GM18507 (cell line): ENCODE data around the gene PINK1.
A peak's percentile ranks its signal among the peaks of the same experiment; 100 is the strongest.

Source experiments
- DNase-seq: peaks from one replicate; pipeline ENCODE4 v3.0.0; 2011; ENCODE audit warnings: low read depth; ENCODE audit not compliant: insufficient read length; ENCODE audit errors: extremely low spot score
- FAIRE-seq: peaks from 2 replicates; lab custom pipeline; 2011; peaks lifted over from hg19 to GRCh38; lab: Jason Lieb, UNC

Gene PINK1

DNA sequence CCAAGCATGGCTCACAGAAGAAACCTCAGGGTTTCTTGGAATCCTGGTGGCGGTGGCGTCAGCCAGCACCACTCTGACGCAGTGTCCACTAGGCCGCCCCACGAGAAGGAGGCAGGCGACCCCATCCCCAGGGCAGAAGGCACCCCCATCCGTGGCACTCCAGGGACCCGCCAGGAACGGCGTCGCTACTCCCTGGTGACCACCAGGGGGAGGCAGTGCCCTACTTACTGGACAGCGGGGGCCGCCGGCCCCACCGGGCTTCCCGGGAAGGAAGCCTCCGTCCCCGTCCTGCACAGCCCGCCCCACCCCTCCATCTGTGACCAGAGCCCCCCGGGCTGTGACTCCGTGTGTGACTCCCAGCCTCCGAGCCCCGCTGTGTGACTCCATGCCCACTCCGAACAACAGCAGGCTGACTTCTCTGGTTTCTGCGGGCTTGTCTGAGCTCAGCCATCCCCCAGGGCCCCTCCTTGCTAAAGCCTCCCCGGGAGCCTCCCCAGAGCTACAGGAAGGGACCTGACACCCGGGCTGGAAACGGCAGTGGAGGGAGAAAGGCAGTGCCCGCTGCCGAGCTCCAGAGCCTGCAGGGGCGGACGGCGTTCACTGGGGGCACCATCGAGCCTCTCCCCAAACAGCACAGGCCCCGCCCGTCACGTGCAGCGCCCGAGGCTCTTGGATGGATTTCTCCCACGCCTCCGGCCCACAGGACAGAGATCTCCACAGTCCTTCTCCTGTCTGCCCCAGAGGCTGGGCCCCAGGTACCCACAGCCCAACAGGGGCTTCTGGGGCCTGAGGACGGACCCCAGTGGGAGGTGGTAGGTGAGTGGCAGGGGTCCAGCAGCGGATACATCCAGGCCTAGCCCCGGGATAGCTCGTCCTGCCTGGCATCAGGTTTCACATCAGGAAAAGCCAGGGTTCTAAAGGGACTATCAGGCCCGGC is 63.4 kb downstream of the PINK1 start:
- FAIRE-seq (peak; percentile 71), DNase-seq (peak; percentile 84)

DNA sequence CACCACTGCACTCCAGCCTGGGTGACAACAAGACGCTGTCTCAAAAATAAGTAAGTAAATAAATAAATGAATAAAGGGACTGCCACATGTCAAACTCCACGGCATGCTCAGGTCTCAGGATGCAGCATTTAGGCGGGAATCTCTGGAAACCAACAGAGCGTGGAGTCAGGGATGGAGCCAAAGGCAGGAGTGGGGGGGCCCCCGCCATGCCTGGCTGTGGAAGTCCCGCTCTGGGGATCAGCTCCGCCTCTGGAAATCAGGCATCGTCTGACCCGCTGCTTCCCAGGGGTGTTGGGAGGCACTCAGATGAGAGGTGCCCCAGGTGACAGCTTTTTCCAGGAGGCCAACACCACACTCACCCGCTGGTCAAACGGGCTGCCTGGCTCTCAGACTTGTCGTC is 64.3 kb downstream of the PINK1 start:
- DNase-seq = no peak
- FAIRE-seq = no peak

DNA sequence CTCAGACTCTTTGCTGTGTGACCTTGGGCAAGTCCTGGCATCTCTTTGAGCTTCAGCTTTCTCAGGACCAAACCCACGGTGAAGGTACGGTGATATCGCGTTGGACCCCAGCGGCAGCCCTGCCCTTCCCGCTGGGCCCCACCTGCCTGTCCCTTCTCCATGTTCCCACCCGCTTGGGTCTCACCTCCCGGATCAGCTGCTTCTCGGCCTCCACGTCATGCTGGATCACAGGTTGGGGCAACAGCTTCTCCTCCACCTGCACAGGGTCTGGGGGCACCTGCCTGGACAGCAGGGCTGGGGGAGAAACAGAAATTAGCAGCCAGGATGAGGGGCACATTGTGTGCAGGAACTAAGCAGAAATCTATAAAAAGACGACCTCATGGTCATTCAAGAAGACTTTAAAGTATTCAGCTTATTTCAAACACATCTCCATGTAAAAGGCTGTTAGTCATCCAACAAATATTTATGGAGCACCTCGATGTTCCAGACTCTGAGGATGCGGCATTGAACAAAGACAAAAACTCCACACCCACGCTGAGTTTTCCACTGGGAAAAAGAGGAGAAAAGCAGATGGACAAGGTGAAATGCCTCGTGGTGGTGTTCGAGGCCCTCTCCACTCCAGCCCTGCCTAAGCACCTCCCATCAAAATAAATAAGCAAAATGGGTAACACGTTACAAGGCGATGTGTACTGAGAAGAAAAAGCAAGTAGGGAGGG is 65.1 kb downstream of the PINK1 start:
- FAIRE-seq = no peak
- DNase-seq = no peak

DNA sequence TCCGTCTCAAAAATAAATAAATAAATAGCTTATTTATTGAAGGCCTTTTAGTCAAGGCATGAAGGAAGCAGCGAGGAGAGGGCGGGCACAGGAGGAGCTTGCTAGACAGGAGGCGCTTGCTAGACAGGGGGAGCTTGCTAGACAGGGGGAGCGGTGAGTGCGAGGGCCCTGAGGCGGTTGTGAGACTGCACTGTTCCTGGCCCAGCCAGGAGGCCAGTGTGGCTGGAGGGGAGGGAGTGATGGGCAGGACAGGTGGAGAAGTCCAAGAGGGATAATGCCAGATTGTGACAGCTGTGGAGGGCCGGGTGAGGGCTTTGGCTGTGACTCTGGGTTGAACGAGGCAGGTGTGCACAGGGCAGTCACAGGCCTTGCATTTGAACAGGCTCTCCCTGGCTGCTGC is 66.3 kb downstream of the PINK1 start:
- DNase-seq (no peak), FAIRE-seq (no peak)

DNA sequence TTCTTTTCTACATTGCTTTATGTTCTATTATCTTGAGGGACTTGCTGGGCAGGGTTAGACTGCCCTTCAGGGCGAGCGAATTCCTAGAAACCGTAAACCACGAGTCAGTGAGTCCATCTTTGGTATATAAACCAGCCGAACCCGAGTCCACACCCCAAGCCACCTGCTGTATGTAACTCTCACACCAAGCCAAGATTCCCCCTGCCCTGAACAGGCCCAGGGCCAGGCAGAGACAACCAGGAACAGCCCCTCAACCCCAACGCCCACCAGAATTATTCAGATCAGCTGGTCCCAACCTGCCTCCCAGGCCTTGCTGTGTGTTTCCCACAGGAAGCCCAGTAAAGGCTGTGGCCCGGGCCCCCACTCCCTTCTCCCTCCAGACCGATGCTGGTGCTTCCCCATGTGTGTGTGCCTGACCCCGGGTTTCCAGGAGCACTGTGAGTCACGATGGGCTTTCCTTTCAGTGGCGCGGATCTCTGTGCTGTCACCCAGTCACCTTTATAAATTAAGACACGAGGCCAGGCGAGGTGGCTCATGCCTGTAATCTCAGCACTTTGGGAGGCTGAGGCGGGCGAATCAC is 67.5 kb downstream of the PINK1 start:
- FAIRE-seq = no peak
- DNase-seq = no peak
